Raji (cell line): ENCODE results near the gene CAMK2B.

ENCODE experiments used
- POLR2A ChIP-seq: IDR thresholded peaks from 2 replicates; pipeline ENCODE4 v1.6.1; 2011; ENCODE audit warnings: low read depth, low read length, control low read depth; ENCODE audit not compliant: insufficient read depth

Gene CAMK2B

GRCh38 chr7:44173911-44174693 is 151.3 kb downstream of the CAMK2B start:
- no peak for TF ChIP-seq POLR2A

GRCh38 chr7:44172803-44173424 is 152.5 kb downstream of the CAMK2B start:
- no peak for TF ChIP-seq POLR2A

DNA sequence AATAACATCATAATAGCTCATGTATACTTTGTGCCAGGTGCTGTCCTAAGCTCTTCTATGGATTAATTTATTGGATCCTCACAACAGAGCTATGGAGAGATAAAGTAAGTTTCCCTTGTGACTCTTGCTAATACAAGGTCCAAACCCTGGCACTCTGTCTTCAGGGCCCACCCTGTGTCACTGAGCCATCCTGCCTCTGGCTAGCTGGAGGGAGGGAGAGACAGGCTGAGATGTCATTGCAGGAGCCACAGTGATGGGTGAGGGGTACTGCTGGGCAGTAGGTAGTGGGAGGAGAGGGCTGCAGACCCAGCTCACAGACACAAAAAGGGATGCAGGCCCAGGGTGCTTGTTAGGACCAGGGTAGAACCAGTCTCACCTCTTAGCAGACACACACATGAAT is 153.0 kb downstream of the CAMK2B start:
- TF ChIP-seq POLR2A, result no peak

DNA sequence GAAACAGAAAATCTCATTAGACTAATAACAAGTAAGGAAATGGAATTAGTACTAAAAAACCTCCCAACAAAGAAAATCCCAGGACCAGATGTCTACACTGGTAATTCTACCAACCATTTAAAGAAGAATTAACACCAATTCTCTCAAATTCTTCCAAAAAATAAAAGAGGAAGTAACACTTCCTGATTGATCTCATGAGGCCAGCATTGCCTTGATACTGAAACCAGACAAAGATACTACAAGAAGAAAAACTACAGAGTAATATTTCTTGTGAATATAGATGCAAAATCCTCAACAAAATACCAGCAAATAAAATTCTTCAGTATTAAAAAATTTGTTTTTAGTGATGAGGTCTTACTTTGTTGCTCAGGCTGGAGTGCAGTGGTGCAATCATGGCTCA is 157.5 kb downstream of the CAMK2B start:
- TF ChIP-seq POLR2A, result no peak
